GM18951 (cell line): ENCODE measurements around the gene PACS2.

Experiments
- POLR2A ChIP-seq: IDR thresholded peaks from 4 replicates; pipeline ENCODE4 v1.6.1; 2011; ENCODE audit warnings: mild to moderate bottlenecking; ENCODE audit not compliant: insufficient read length, insufficient read depth; ENCODE audit errors: extremely low read depth
- in situ Hi-C: fragments of 300-500 bp; cut with MboI; formaldehyde crosslinking; loops from one replicate; pipeline ENCODE4 v1.12.0; 2022; ENCODE audit warnings: low sequenced_read_pairs, mixed read lengths, inconsistent platforms; ENCODE audit not compliant: unreplicated experiment

Gene PACS2

GRCh38 chr14:105444859-105445258 lies 130.3 kb downstream of the PACS2 start:
- in situ Hi-C loops, result no loop called here
- no peak for TF ChIP-seq POLR2A

- no peak for TF ChIP-seq POLR2A
- in situ Hi-C loops, result no loop called here
These were observed 130.7 kb downstream of the PACS2 start for GRCh38 chr14:105445290-105445689.

GRCh38 chr14:105445901-105446845 lies 131.6 kb downstream of the PACS2 start:
- in situ Hi-C loops, result no loop called here
- TF ChIP-seq POLR2A, result no peak

GRCh38 chr14:105446971-105447370 lies 132.4 kb downstream of the PACS2 start:
- in situ Hi-C loops, result no loop called here
- TF ChIP-seq POLR2A, result no peak
